HepG2 (cell line): ENCODE data around the gene CSNK1A1. TPM values are rescaled to one million over a fixed set of nuclear protein-coding genes. Genes with fewer than 3 reads are reported as not detected.
A peak's percentile ranks its signal among the peaks of the same experiment; 100 is the strongest.

ENCODE experiments used
- ATAC-seq: fragments of 200-7000 bp; cut with Tn5 transposase; 3 replicates; pipeline ENCODE4 v1.9.1; 2020; ENCODE audit warnings: mild to moderate bottlenecking, moderate library complexity
- BruUV-seq: library from RNA; stranded (reverse); fragments of 400-500 nt; replicated peaks from 2 replicates; lab custom pipeline; 2021; lab: Mats Ljungman, UMichigan
- CTCF ChIA-PET: fragments of 300-600 bp; formaldehyde crosslinking; extraction: SDS; loops from one replicate; lab custom pipeline; 2021; ENCODE audit warnings: low total read pairs, inconsistent platforms, low intra/inter-chr PET ratio; lab: Yijun Ruan, JAX
- POLR2A ChIA-PET: fragments of 350-600 bp; sonication (Branson Sonifier 250); formaldehyde crosslinking; loops from one replicate; lab custom pipeline; 2020; ENCODE audit warnings: antibody characterized with exemption, inconsistent platforms; lab: Yijun Ruan, JAX
- DNase-seq: peaks from one replicate; pipeline ENCODE4 v3.0.0-alpha.2; 2015; ENCODE audit warnings: low spot score
- FAIRE-seq: peaks from 3 replicates; lab custom pipeline; 2011; peaks lifted over from hg19 to GRCh38; lab: Jason Lieb, UNC
- H2AFZ ChIP-seq: one replicate; pipeline ENCODE4 v1.6.1; 2011; ENCODE audit warnings: low read length, inconsistent platforms
- H3K27ac ChIP-seq: fragments of 300-600 bp; 3 replicates; pipeline ENCODE4 v1.8.0; 2011; ENCODE audit warnings: mixed run types, mild to moderate bottlenecking, mixed read lengths, low read length, inconsistent platforms; ENCODE audit not compliant: insufficient read depth; ENCODE audit errors: extremely low read length
- H3K27me3 ChIP-seq, 2 experiments: fragments of 200-600 bp in 1 of 2; 2 replicates in 1 of 2; 3 replicates in 1 of 2; pipeline versions ENCODE4 v1.6.0 to v1.8.0; 2011; ENCODE audit warnings: low read length in 2 of 2, mild to moderate bottlenecking in 2 of 2, moderate library complexity in 2 of 2, inconsistent platforms in 1 of 2; ENCODE audit not compliant: insufficient read depth in 2 of 2, control insufficient read depth in 1 of 2
- H3K36me3 ChIP-seq, 2 experiments: fragments of 200-600 bp in 1 of 2; replicated peaks in 1 of 2; 2 replicates in 1 of 2; 3 replicates in 1 of 2; pipeline versions ENCODE4 v1.5.1 to v1.8.0; 2011; ENCODE audit warnings: low read length in 2 of 2, inconsistent platforms in 1 of 2; ENCODE audit not compliant: insufficient read depth in 2 of 2, control insufficient read depth in 1 of 2
- H3K4me1 ChIP-seq: 2 replicates; pipeline ENCODE4 v1.5.1; 2012; ENCODE audit warnings: low read length, inconsistent platforms; ENCODE audit not compliant: insufficient read depth
- H3K4me2 ChIP-seq: 2 replicates; pipeline ENCODE4 v1.6.0; 2011; ENCODE audit warnings: low read depth, low read length, inconsistent platforms
- H3K4me3 ChIP-seq, 3 experiments: fragments of 200-600 bp in 1 of 3; sonication (generic), shearing (Covaris generic) in 1 of 3; replicated peaks in 1 of 3; 2 replicates each; pipeline ENCODE4 v1.5.1; 2011 to 2016; ENCODE audit warnings: low read length in 3 of 3, inconsistent platforms in 2 of 3, low read depth in 2 of 3, mild to moderate bottlenecking in 2 of 3, control low read depth in 1 of 3, mixed read lengths in 1 of 3; ENCODE audit not compliant: insufficient read depth in 1 of 3
- H3K79me2 ChIP-seq: one replicate; pipeline ENCODE4 v1.6.1; 2011; ENCODE audit warnings: low read length, inconsistent platforms; ENCODE audit not compliant: insufficient read depth
- H3K9ac ChIP-seq: 2 replicates; pipeline ENCODE4 v1.6.0; 2011; ENCODE audit warnings: mild to moderate bottlenecking, low read depth, low read length, inconsistent platforms; ENCODE audit not compliant: insufficient read depth
- H3K9me3 ChIP-seq: 2 replicates; pipeline ENCODE4 v1.5.1; 2012; ENCODE audit warnings: mild to moderate bottlenecking, low read length
- H4K20me1 ChIP-seq: 2 replicates; pipeline ENCODE4 v1.6.0; 2011; ENCODE audit warnings: inconsistent platforms, mild to moderate bottlenecking, low read length, moderate library complexity; ENCODE audit not compliant: insufficient read depth
- ARNTL ChIP-seq: sonication (generic); formaldehyde crosslinking; IDR thresholded peaks from 2 replicates; pipeline ENCODE4 v1.4.0; 2020; ENCODE audit warnings: mild to moderate bottlenecking, missing genetic modification reagents
- HNF4A ChIP-seq: sonication (generic); formaldehyde crosslinking; IDR thresholded peaks from 2 replicates; pipeline ENCODE4 v1.4.0; 2020; ENCODE audit warnings: missing genetic modification reagents
- POLR2G ChIP-seq: fragments of 200-400 bp; formaldehyde crosslinking; IDR thresholded peaks from 2 replicates; pipeline ENCODE4 v1.6.1; 2018; ENCODE audit warnings: mild to moderate bottlenecking, low read depth, low read length, moderate library complexity
- RBFOX2 ChIP-seq: fragments of 200-400 bp; formaldehyde crosslinking; IDR thresholded peaks from 2 replicates; pipeline ENCODE4 v1.6.1; 2017; ENCODE audit warnings: low read depth, mild to moderate bottlenecking, low read length
- RBM22 ChIP-seq: fragments of 200-400 bp; formaldehyde crosslinking; optimal IDR thresholded peaks from 2 replicates; pipeline ENCODE3; 2017; ENCODE audit warnings: mild to moderate bottlenecking, low read length, moderate library complexity
- ZNF687 ChIP-seq: sonication (generic); formaldehyde crosslinking; IDR thresholded peaks from 2 replicates; pipeline ENCODE4 v1.5.1; 2020; ENCODE audit warnings: mild to moderate bottlenecking, missing genetic modification reagents, moderate library complexity
- ZNF720 ChIP-seq: sonication (generic); formaldehyde crosslinking; IDR thresholded peaks from 2 replicates; pipeline ENCODE4 v1.4.0; 2020; ENCODE audit warnings: missing genetic modification reagents
- WGBS: methylation state at CpG from one replicate; pipeline ENCODE4 v1.1.6; 2017; ENCODE audit warnings: low lambda C conversion rate; 5-methylcytosine and 5-hydroxymethylcytosine counted together
- in situ Hi-C: cut with HindIII; loops from 2 replicates; pipeline ENCODE4 v1.10.0; 2017; ENCODE audit warnings: low pct_unique_long_range_greater_than_20kb; ENCODE audit not compliant: extremely low pct_ligation_motif_present
- intact Hi-C: fragments of 100-400 bp; cut with micrococcal nuclease; formaldehyde crosslinking; loops from one replicate; pipeline ENCODE4 v1.10.0; 2022; ENCODE audit not compliant: unreplicated experiment
- polyA plus RNA-seq, 8 experiments: library from polyadenylated mRNA; depleted of rRNA in 3 of 8; stranded (reverse) in 7 of 8; unstranded in 1 of 8; fragments of >200 nt; fragmentation: Illumina TruSeq in 4 of 8; extraction: Trizol in 4 of 8; gene quantifications; 2 replicates each; pipeline versions ENCODE4 v1.2.1 to v1.2.3, GENCODE V29; 2011 to 2016; ENCODE audit warnings: low read depth in 4 of 8, missing spikeins in 1 of 8, mixed read lengths in 1 of 8; ENCODE audit not compliant: insufficient read depth in 1 of 8
- total RNA-seq, 5 experiments: library from RNA; depleted of rRNA; stranded (reverse); fragments of >200 nt; fragmentation: Illumina TruSeq; extraction: Trizol; gene quantifications; 2 replicates each; pipeline ENCODE4 v1.2.3, GENCODE V29; 2016; ENCODE audit warnings: low read depth in 1 of 5

The CSNK1A1 gene
- total and polyA plus RNA-seq, 2 of the 13 experiments (the other 11 are each of a cell fraction or from before 2014, with no cell fraction given), result 89.0 to 149 TPM

- Histone ChIP-seq H3K4me2 (peak overlapping the region; percentile 85), H3K36me3 (peaks cover 11 to 38% of the 10 kb centered on the region in 2 experiments), H3K27me3 (no peaks in the 10 kb centered on the region; a peak in 1 of 5 replicates), H2AFZ (no peak overlapping the region), H3K9ac (no peak overlapping the region), H3K27ac (no peak overlapping the region), H3K4me1 (peaks cover 62% of the 10 kb centered on the region), H3K9me3 (no peaks in the 10 kb centered on the region), H3K79me2 (peaks cover 87% of the 10 kb centered on the region), H4K20me1 (peaks cover 35% of the 10 kb centered on the region), H3K4me3 (no peak overlapping the region)
- CTCF ChIA-PET, result no interaction called here
- intact Hi-C loops (no loop called here), in situ Hi-C loops (no loop called here)
- ATAC-seq (no peak), DNase-seq (no peak), FAIRE-seq (no peak)
- no TSS peak for BruUV-seq
- TF ChIP-seq RBM22, result peak; percentile 59
- peak; percentile 23; the same call in 1 of the 2 replicates for TF ChIP-seq RBFOX2
- no peak for TF ChIP-seq HNF4A
- POLR2A ChIA-PET, result interaction anchor here (1.5 kb wide), 1 partner anchor 10 kb away, joined by 3 read pairs; no protein-coding TSS in a partner anchor
Measured at GRCh38 chr5:149546974-149547373, 4.3 kb downstream of the CSNK1A1 start.

GRCh38 chr5:149545327-149545726 lies 5.9 kb downstream of the CSNK1A1 start:
- Histone ChIP-seq H3K36me3 (peaks cover 12 to 42% of the 10 kb centered on the region in 2 experiments), H4K20me1 (peaks cover 46% of the 10 kb centered on the region), H3K4me1 (peaks cover 70% of the 10 kb centered on the region), H3K27ac (no peak overlapping the region), H3K9me3 (no peaks in the 10 kb centered on the region), H3K79me2 (peaks cover 96% of the 10 kb centered on the region), H3K27me3 (no peaks in the 10 kb centered on the region; a peak in 1 of 5 replicates), H2AFZ (no peak overlapping the region), H3K4me3 (no peak overlapping the region), H3K4me2 (no peak overlapping the region), H3K9ac (no peak overlapping the region)
- no TSS peak for BruUV-seq
- in situ Hi-C loops, result no loop called here
- DNase-seq (no peak), ATAC-seq (peak; percentile 18; the same call in 1 of the 3 replicates), FAIRE-seq (no peak)
- CTCF ChIA-PET, result no interaction called here
- WGBS, result 76% methylated on average over 6 of the region's 6 CpGs
- POLR2A ChIA-PET, result no interaction called here
- TF ChIP-seq ZNF720 (CRISPR knock-in tag) (no peak), POLR2G (0 out of 2 replicates have a peak, but pooled peaks have one; percentile 33), RBM22 (peak; percentile 68), ARNTL (CRISPR knock-in tag) (no peak), ZNF687 (CRISPR knock-in tag) (peak; percentile 34)
- intact Hi-C loops, result no loop called here
